Activated CD8-positive, alpha-beta memory T cell treated with anti-CD3 and anti-CD28 coated beads, Interleukin-2, amount 50 U/mL, for 1 hour (primary cell): ENCODE results near the gene THADA.

Experiments used
- DNase-seq: peaks from one replicate; pipeline ENCODE4 v3.0.0-alpha.2; 2020; ENCODE audit errors: extremely low read depth

The THADA gene

DNA sequence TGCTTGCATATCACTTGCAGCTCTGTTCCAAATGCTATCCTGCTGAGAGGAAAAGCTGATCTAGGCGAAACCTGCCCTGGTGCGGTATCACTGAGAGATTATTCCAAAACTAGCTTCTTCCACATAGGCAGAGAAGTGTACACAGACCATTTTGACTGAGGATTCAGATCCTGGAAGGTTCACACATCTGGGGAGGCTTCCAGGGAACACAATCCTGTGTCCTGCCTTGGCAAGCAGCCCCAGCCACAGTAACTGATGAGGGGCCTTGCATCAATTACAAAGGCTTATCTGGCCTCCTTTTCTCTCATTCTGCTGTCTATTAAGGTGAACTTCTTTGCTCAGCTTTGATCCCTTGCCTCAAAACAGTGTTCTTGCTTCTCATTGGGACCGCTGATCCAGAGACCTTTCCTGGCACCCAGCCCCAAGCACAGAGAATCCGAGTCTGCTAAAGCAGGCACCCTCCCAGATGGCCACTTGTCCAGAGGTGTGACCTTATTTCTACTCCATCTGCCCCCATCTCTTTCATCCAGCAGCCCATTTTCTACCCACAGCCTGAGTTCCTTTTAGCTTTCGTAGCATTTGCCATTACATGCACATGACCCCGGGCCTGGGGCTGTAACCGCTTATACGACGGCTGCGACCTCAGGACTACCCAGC is 317.1 kb downstream of the THADA start:
- no peak for DNase-seq

GRCh38 chr2:43276962-43277391 is 318.9 kb downstream of the THADA start:
- no peak for DNase-seq

DNA sequence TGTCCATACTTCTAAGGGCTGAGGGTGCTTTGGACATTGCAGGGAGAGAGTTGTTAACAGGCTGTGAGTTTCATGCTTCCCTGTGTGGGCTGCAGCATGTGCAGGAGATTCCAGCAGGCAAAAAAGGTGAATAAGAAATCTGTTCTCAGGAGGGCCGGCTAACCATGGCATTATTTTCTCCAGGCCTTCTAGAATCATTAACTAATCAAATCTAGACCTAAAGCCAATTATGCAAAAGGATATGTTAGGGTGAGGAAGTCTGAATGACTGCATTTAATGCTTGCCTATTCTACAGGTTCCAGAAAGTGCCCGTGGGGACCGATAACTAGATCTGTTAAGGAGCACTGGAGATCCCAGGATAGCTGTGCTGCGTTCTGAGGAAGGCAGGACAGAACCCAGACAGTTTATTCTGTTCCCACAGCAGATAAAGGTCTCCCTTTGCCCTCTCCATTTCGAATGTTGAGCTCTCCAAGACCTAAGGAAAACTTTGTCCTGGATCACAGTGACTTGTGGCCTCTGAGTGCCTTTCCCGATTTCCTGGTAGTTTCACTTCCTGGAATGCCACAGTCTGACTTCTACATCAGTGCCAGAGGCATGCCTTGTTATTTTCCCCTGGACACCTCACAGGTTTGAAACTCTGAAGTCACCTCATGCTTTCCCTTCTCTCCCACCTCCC is 319.4 kb downstream of the THADA start:
- no peak for DNase-seq

DNA sequence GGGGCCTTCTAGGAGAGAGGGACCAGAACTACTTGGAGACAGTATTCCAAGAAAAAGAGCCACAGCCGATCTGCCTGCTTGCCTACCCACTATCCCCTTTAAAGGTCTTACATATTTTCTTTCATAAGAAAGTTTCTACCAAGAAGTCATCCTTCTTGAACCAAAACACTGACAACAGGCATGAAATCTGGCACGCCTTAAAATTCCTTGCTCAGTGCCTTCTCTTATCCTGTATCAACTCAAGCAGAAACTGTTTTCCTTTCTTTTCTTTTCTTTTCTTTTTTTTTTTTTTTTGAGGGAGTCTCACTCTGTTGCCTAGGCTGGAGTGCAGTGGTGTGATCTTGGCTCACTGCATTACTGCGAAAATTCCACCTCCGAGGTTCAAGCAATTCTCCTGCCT is 321.1 kb downstream of the THADA start:
- DNase-seq = no peak

DNA sequence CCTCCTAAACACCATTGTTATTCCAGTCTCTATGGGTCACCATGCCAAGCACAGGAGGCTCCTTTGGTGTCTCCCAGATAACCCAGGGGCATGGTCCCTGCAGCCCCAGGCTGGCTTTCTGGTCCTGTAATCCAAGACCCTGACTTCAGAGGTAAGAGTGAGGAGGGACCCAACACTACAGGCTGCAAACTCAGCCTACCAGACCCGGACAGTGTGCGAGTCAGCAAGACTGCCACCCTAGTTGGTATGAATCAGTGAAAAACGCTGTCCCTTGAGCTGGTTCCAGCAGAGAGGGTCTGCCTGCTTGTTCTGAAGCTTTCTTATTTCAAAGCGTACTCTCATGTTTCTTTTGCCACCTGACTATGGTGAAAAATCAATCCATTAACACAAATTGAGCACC is 321.8 kb downstream of the THADA start:
- no peak for DNase-seq

DNA sequence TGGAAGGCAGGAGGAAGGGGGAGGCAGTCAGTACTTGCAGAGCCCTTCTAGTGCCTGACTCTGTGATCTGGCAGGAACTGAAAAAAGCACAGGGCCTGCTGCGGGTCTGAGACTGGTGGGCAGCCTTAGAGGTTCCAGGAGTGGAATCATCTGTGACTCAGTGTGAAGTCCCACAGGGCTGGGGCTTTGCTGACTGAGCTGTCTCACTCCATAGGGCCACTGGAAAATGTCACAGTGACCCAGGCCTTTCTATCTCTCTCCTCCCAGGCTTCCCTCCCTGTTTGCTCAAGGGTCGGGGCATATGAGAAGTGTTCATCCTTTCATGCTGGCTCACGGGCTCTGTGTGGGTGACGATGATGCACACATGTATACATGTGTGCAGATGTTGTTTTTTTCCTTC is 322.3 kb downstream of the THADA start:
- no peak for DNase-seq

- DNase-seq = no peak
Observed at GRCh38 chr2:43270930-43271615, 324.8 kb downstream of the THADA start.

DNA sequence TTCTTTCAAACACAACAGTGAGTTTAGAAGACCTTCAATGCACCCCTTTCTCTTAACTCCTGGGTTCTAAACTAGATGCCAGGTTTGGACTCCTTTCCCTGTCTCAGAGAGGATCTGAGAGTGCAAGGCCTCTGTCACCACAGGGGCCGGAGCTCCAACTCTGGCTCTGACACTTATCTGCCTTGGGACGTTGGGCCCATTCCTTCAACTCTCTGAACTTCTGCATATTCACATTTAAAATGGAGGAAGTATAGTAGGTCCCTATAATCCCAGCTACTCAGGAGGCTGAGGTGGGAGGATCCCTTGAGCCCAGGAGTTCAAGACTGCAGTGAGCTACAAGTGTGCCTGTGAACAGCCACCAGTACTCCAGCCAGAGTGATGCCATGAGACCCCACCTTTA is 325.4 kb downstream of the THADA start:
- DNase-seq = no peak

GRCh38 chr2:43269706-43270105 is 326.1 kb downstream of the THADA start:
- DNase-seq = no peak

DNA sequence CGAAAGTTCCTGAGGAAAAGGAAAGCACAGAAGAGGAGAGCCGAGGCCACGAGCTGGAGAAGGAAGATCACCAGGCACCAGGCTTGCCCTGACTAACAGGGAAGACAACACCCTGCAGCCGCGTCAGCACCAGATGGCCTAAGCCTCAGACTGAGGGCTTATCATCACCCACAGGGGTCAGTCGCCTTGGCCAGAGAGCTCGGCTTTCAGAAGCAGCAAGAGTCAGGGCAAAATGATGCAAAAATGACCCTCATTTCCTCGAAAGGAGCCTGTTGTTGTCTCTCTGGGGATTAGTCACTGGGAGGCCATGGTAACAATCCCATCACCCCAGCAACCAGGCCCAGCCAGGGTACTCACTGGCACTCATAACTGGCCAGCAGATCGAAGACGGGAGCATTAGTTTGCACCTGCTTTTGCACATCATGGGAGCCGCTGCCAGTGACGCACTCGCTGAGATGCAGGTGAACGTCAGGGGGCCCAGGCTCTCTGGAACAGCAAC is 326.7 kb downstream of the THADA start:
- DNase-seq = no peak

GRCh38 chr2:43268066-43268953 is 327.5 kb downstream of the THADA start:
- DNase-seq = no peak

- no peak for DNase-seq
Observed at GRCh38 chr2:43267381-43267780, 328.5 kb downstream of the THADA start.

GRCh38 chr2:43266711-43267111 is 329.1 kb downstream of the THADA start:
- no peak for DNase-seq

DNA sequence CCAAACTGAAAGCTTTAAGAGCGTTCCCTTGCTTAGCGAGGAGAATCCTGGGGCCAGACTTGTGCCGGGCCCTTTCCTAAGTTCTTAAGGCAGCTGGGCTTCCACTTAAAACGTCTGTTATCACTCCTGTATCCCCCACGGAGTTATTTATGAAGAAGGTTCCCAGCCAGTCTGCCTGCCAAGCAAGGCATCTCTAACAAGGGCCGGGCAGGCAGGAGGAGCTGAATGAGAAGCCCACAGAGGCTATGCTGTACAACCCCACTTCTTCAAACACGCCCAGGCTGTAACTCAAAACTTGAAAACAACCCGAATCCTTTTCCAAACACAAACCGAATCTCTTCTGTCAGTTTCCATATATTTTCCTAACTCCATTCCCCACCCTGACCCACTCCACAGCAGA is 330.4 kb downstream of the THADA start:
- no peak for DNase-seq

GRCh38 chr2:43265001-43265400 is 330.8 kb downstream of the THADA start:
- DNase-seq = no peak

DNA sequence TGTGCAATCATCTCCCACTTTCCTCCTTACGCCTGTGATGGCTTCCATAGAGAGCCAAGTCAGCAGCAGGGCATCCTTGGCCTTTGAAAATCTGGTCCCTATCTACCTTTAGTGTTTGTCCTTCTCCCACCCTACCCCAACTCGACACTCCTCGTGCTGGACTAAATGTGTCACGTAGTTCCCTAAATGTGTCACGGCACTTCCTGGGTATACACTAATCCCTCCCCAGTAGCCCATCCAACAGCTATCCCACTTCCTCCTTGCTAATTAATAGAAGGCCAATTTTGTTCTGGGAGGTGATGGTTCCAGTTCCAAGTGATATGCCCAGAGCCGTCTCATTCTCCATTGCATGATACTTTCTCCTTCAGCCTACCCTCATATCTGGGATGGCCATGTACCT is 332.9 kb downstream of the THADA start:
- no peak for DNase-seq

DNA sequence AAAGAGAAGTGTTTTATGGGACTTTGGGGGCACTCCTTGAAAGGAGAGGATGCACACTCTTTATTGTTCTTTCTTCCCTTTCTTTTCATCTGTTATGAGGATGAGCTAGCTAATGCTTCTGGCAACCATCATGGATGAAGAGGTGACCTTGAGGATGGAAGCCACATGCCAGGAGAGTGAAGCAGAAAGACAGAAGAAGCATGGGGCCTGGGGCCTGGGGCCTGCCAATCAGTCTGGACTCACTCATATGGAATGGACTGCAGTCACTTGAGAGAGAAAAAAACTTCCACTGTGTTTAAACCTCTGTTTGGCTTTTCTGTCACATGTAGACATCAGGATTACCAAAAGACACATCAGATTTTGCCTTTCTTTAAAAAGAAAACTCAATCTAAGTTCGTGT is 333.6 kb downstream of the THADA start:
- DNase-seq = no peak

DNA sequence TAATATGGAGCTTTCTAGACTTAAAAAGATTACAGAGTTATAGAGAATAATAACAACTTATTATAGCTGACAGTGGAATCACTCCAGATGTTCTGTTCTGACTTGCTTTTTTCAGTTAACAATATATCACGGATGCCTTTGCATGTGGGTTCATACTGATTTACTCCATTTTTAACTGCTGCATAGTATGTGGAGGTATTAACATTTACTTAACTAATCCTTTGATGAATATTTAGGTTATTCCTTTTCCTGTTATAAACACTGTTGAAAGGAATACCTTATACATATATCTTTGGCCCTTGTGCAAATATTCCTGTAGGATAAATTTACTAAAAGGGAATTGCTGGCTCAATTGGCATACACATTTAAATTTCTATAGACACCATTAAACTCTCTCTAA is 336.3 kb downstream of the THADA start:
- DNase-seq = no peak

- no peak for DNase-seq
Observed at GRCh38 chr2:43258547-43259156, 337.2 kb downstream of the THADA start.

GRCh38 chr2:43255296-43255910 is 340.4 kb downstream of the THADA start:
- DNase-seq = no peak

- no peak for DNase-seq
Observed at GRCh38 chr2:43254331-43254730, 341.5 kb downstream of the THADA start.
